Effector memory CD8-positive, alpha-beta T cell (primary cell): ENCODE measurements around the gene CRK.
"Not testable (repeated sequence)": the region's sequence is repeated elsewhere in the genome, so short reads cannot be mapped to it uniquely, and the experiment has no call there.

Experiments
- ATAC-seq: fragments of 150-1000 bp; cut with Tn5 transposase; replicated peaks from 2 replicates; pipeline ENCODE4 v1.10.0; 2021; ENCODE audit warnings: mild to moderate bottlenecking, moderate library complexity
- DNase-seq, 3 experiments: peaks; one replicate each; pipeline ENCODE4 v3.0.0; 2021
- H3K27ac Mint-ChIP-seq, 2 donors: one replicate each; pipeline ENCODE4 v1.8.0; 2022; ENCODE audit warnings: mild to moderate bottlenecking in 2 of 2, mixed read lengths in 2 of 2, moderate library complexity in 2 of 2
- H3K27me3 Mint-ChIP-seq, 2 donors: one replicate each; pipeline ENCODE4 v1.8.0; 2022; ENCODE audit warnings: mixed read lengths in 2 of 2
- H3K36me3 Mint-ChIP-seq: one replicate; pipeline ENCODE4 v1.8.0; 2022; ENCODE audit warnings: mild to moderate bottlenecking, moderate library complexity, mixed read lengths; ENCODE audit not compliant: insufficient read depth
- H3K4me1 Mint-ChIP-seq, 2 donors: one replicate each; pipeline ENCODE4 v1.8.0; 2022; ENCODE audit warnings: low read depth in 2 of 2, mixed read lengths in 2 of 2
- H3K4me3 Mint-ChIP-seq, 2 donors: one replicate each; pipeline ENCODE4 v1.8.0; 2022; ENCODE audit warnings: mild to moderate bottlenecking in 2 of 2, mixed read lengths in 2 of 2, moderate library complexity in 2 of 2
- H3K9me3 Mint-ChIP-seq, 2 donors: one replicate each; pipeline ENCODE4 v1.8.0; 2022; ENCODE audit warnings: mixed read lengths in 2 of 2

Gene CRK

GRCh38 chr17:1418476-1418875, 37.6 kb downstream of the CRK start:
- not testable (repeated sequence) for ATAC-seq, H3K9me3 Mint-ChIP-seq, DNase-seq, H3K27ac Mint-ChIP-seq, H3K27me3 Mint-ChIP-seq, H3K4me3 Mint-ChIP-seq, H3K4me1 Mint-ChIP-seq
- H3K36me3 Mint-ChIP-seq = peaks cover 35% of the 10 kb centered on the region

- no peak overlapping the region for H3K27ac Mint-ChIP-seq
- ATAC-seq (no peak), DNase-seq (no peak)
- peaks cover 0 to 3% of the 10 kb centered on the region in 2 donors for H3K4me1 Mint-ChIP-seq
- H3K9me3 Mint-ChIP-seq = no peaks in the 10 kb centered on the region
- H3K36me3 Mint-ChIP-seq = peaks cover 21% of the 10 kb centered on the region
- H3K4me3 Mint-ChIP-seq = no peak overlapping the region
- no peaks in the 10 kb centered on the region for H3K27me3 Mint-ChIP-seq
Observed at GRCh38 chr17:1416414-1416813, 39.6 kb downstream of the CRK start.

GRCh38 chr17:1414634-1415033, 41.4 kb downstream of the CRK start:
- H3K9me3 Mint-ChIP-seq = no peaks in the 10 kb centered on the region
- DNase-seq = no peak
- H3K4me1 Mint-ChIP-seq = peaks cover 0 to 3% of the 10 kb centered on the region in 2 donors
- no peaks in the 10 kb centered on the region for H3K27me3 Mint-ChIP-seq
- H3K27ac Mint-ChIP-seq = no peak overlapping the region
- no peak for ATAC-seq
- H3K4me3 Mint-ChIP-seq = no peak overlapping the region
- peaks cover 9% of the 10 kb centered on the region for H3K36me3 Mint-ChIP-seq

- no peak overlapping the region for H3K27ac Mint-ChIP-seq
- H3K9me3 Mint-ChIP-seq = no peaks in the 10 kb centered on the region
- no peaks in the 10 kb centered on the region for H3K27me3 Mint-ChIP-seq
- peaks cover 0 to 3% of the 10 kb centered on the region in 2 donors for H3K4me1 Mint-ChIP-seq
- H3K4me3 Mint-ChIP-seq = no peak overlapping the region
- peaks cover 9% of the 10 kb centered on the region for H3K36me3 Mint-ChIP-seq
- DNase-seq (no peak), ATAC-seq (no peak)
Observed at GRCh38 chr17:1414001-1414574, 41.9 kb downstream of the CRK start.

GRCh38 chr17:1413281-1413791, 42.7 kb downstream of the CRK start:
- H3K36me3 Mint-ChIP-seq = peaks cover 9% of the 10 kb centered on the region
- no peak overlapping the region for H3K4me3 Mint-ChIP-seq
- DNase-seq (no peak), ATAC-seq (no peak)
- no peak overlapping the region for H3K27ac Mint-ChIP-seq
- H3K27me3 Mint-ChIP-seq = no peaks in the 10 kb centered on the region
- peaks cover 0 to 3% of the 10 kb centered on the region in 2 donors for H3K4me1 Mint-ChIP-seq
- no peaks in the 10 kb centered on the region for H3K9me3 Mint-ChIP-seq

- Mint-ChIP-seq H3K9me3 (no peaks in the 10 kb centered on the region), H3K4me1 (peaks cover 0 to 3% of the 10 kb centered on the region in 2 donors), H3K27me3 (no peaks in the 10 kb centered on the region), H3K4me3 (no peak overlapping the region), H3K36me3 (peaks cover 7% of the 10 kb centered on the region), H3K27ac (no peak overlapping the region)
- ATAC-seq (no peak), DNase-seq (no peak)
Observed at GRCh38 chr17:1412185-1413110, 43.6 kb downstream of the CRK start.

GRCh38 chr17:1402262-1402586, 53.8 kb downstream of the CRK start:
- H3K4me1 Mint-ChIP-seq = peaks cover 17 to 20% of the 10 kb centered on the region in 2 donors
- DNase-seq = no peak
- no peaks in the 10 kb centered on the region for H3K27me3 Mint-ChIP-seq
- peaks cover 20% of the 10 kb centered on the region for H3K36me3 Mint-ChIP-seq
- no peak for ATAC-seq
- no peaks in the 10 kb centered on the region for H3K9me3 Mint-ChIP-seq
- H3K27ac Mint-ChIP-seq = no peak overlapping the region
- no peak overlapping the region for H3K4me3 Mint-ChIP-seq

- no peaks in the 10 kb centered on the region for H3K27me3 Mint-ChIP-seq
- no peaks in the 10 kb centered on the region for H3K9me3 Mint-ChIP-seq
- DNase-seq (peak; percentile 92 to 93 (median 92)), ATAC-seq (peak; percentile 89)
- H3K4me3 Mint-ChIP-seq = peak within 1 kb of the TSS; percentile 100
- peaks cover 34% of the 10 kb centered on the region for H3K36me3 Mint-ChIP-seq
- peaks cover 25 to 33% of the 10 kb centered on the region in 2 donors for H3K4me1 Mint-ChIP-seq
- H3K27ac Mint-ChIP-seq = peak within 1 kb of the TSS; percentile 98 to 99
Observed at GRCh38 chr17:1399679-1400512, 56.1 kb downstream of the CRK start, which contains the start of gene YWHAE. TSS of gene YWHAE (minus strand) at chr17:1400222. CDS start at chr17:1400110, 112 bp downstream.

- peaks cover 39% of the 10 kb centered on the region for H3K36me3 Mint-ChIP-seq
- H3K9me3 Mint-ChIP-seq = no peaks in the 10 kb centered on the region
- H3K4me3 Mint-ChIP-seq = peak overlapping the region; percentile 100
- DNase-seq (peak in 2 of 3 experiments; percentile 4 to 25), ATAC-seq (peak; percentile 26)
- H3K4me1 Mint-ChIP-seq = peaks cover 26 to 36% of the 10 kb centered on the region in 2 donors
- no peaks in the 10 kb centered on the region for H3K27me3 Mint-ChIP-seq
- H3K27ac Mint-ChIP-seq = peak overlapping the region; percentile 98 to 99
Observed at GRCh38 chr17:1398931-1399678, 56.9 kb downstream of the CRK start.

GRCh38 chr17:1398028-1398427, 58.0 kb downstream of the CRK start:
- H3K27me3 Mint-ChIP-seq = no peaks in the 10 kb centered on the region
- H3K36me3 Mint-ChIP-seq = peaks cover 44% of the 10 kb centered on the region
- no peak for DNase-seq
- peak overlapping the region; percentile 98 to 99 for H3K27ac Mint-ChIP-seq
- H3K9me3 Mint-ChIP-seq = no peaks in the 10 kb centered on the region
- peaks cover 33 to 39% of the 10 kb centered on the region in 2 donors for H3K4me1 Mint-ChIP-seq
- no peak for ATAC-seq
- peak overlapping the region; percentile 100 for H3K4me3 Mint-ChIP-seq

GRCh38 chr17:1395876-1396665, 60.0 kb downstream of the CRK start:
- not testable (repeated sequence) for ATAC-seq, DNase-seq, H3K9me3 Mint-ChIP-seq, H3K27me3 Mint-ChIP-seq
- Mint-ChIP-seq H3K4me3 (peak overlapping the region; percentile 100), H3K27ac (peak overlapping the region; percentile 98 to 99), H3K4me1 (peaks cover 46 to 50% of the 10 kb centered on the region in 2 donors), H3K36me3 (peaks cover 48% of the 10 kb centered on the region)

- no peak for DNase-seq
- no peaks in the 10 kb centered on the region for H3K9me3 Mint-ChIP-seq
- peaks cover 44 to 56% of the 10 kb centered on the region in 2 donors for H3K4me1 Mint-ChIP-seq
- H3K4me3 Mint-ChIP-seq = no peak overlapping the region
- ATAC-seq = no peak
- H3K27me3 Mint-ChIP-seq = no peaks in the 10 kb centered on the region
- peaks cover 21% of the 10 kb centered on the region for H3K36me3 Mint-ChIP-seq
- peak overlapping the region; percentile 69 to 74 for H3K27ac Mint-ChIP-seq
Observed at GRCh38 chr17:1391577-1391976, 64.5 kb downstream of the CRK start.
